HG03432 (cell line): Measurements from ENCODE around the gene SAMD3.
A peak's percentile ranks its signal among the peaks of the same experiment; 100 is the strongest.
"Not testable (repeated sequence)": the region's sequence is repeated elsewhere in the genome, so short reads cannot be mapped to it uniquely, and the experiment has no call there.

Experiments used
- ATAC-seq: cut with Tn5 transposase; IDR thresholded peaks from one replicate; pipeline ENCODE4 v1.9.1; 2021; ENCODE audit warnings: mild to moderate bottlenecking, moderate library complexity; ENCODE audit not compliant: unreplicated experiment

SAMD3 gene

GRCh38 chr6:130212215-130212874 is 10.4 kb downstream of the SAMD3 start:
- no peak for ATAC-seq

- no peak for ATAC-seq
Observed at GRCh38 chr6:130211691-130212090, 11.1 kb downstream of the SAMD3 start.

- no peak for ATAC-seq
Observed at GRCh38 chr6:130207979-130208649, 14.6 kb downstream of the SAMD3 start.

GRCh38 chr6:130206479-130206878 is 16.3 kb downstream of the SAMD3 start:
- no peak for ATAC-seq

GRCh38 chr6:130204322-130204721 is 18.4 kb downstream of the SAMD3 start:
- no peak for ATAC-seq

GRCh38 chr6:130203370-130203769 is 19.4 kb downstream of the SAMD3 start:
- ATAC-seq, result no peak

GRCh38 chr6:130202782-130203181 is 20.0 kb downstream of the SAMD3 start:
- peak; percentile 86 for ATAC-seq

GRCh38 chr6:130200020-130200419 is 22.7 kb downstream of the SAMD3 start:
- ATAC-seq, result no peak

GRCh38 chr6:130198483-130199035 is 24.2 kb downstream of the SAMD3 start:
- no peak for ATAC-seq

GRCh38 chr6:130197816-130198482 is 24.8 kb downstream of the SAMD3 start:
- not testable (repeated sequence) for ATAC-seq

GRCh38 chr6:130194434-130194833 is 28.3 kb downstream of the SAMD3 start:
- ATAC-seq, result not testable (repeated sequence)

- ATAC-seq, result no peak
Observed at GRCh38 chr6:130190701-130191690, 31.8 kb downstream of the SAMD3 start.

GRCh38 chr6:130189531-130190397 is 33.0 kb downstream of the SAMD3 start:
- ATAC-seq, result no peak

- ATAC-seq, result no peak
Observed at GRCh38 chr6:130188207-130188899, 34.4 kb downstream of the SAMD3 start.

GRCh38 chr6:130187335-130188206 is 35.2 kb downstream of the SAMD3 start:
- no peak for ATAC-seq

GRCh38 chr6:130185658-130186057 is 37.1 kb downstream of the SAMD3 start:
- no peak for ATAC-seq

GRCh38 chr6:130183271-130184222 is 39.2 kb downstream of the SAMD3 start:
- ATAC-seq, result peak; percentile 57
